GM23338 (cell line): Measurements from ENCODE around the gene RHOD. TPM values are rescaled to one million over a fixed set of nuclear protein-coding genes. Genes with fewer than 3 reads are reported as not detected.

Experiments
- ATAC-seq: fragments of 200-7000 bp; cut with Tn5 transposase; 3 replicates; pipeline ENCODE4 v1.9.1; 2020
- DNase-seq: peaks from one replicate; pipeline ENCODE4 v3.0.0-alpha.2; 2015; ENCODE audit warnings: low spot score
- H2AFZ ChIP-seq: fragments of 200-600 bp; sonication (generic); 2 replicates; pipeline ENCODE4 v1.8.0; 2016; ENCODE audit warnings: antibody characterized with exemption, mild to moderate bottlenecking, moderate library complexity
- H3F3A ChIP-seq: fragments of 200-600 bp; sonication (generic); replicated peaks from 2 replicates; pipeline ENCODE4 v1.8.0; 2017; ENCODE audit warnings: antibody characterized with exemption, mixed run types, low read depth
- H3K27ac ChIP-seq: fragments of 200-600 bp; sonication (generic); 2 replicates; pipeline ENCODE4 v1.6.1; 2016; ENCODE audit warnings: low read depth
- H3K27me3 ChIP-seq: fragments of 200-600 bp; sonication (generic); 2 replicates; pipeline ENCODE4 v1.8.0; 2016; ENCODE audit warnings: mild to moderate bottlenecking, mixed run types, moderate library complexity; ENCODE audit not compliant: insufficient read depth
- H3K36me3 ChIP-seq: fragments of 200-600 bp; sonication (generic); 2 replicates; pipeline ENCODE4 v1.8.0; 2016; ENCODE audit warnings: mild to moderate bottlenecking; ENCODE audit not compliant: insufficient read depth
- H3K4me1 ChIP-seq: fragments of 200-600 bp; sonication (generic); 2 replicates; pipeline ENCODE4 v1.8.0; 2016; ENCODE audit warnings: mild to moderate bottlenecking, moderate library complexity; ENCODE audit not compliant: insufficient read depth
- H3K4me2 ChIP-seq: fragments of 200-600 bp; sonication (generic); 2 replicates; pipeline ENCODE4 v1.7.1; 2017; ENCODE audit warnings: mixed run types
- H3K4me3 ChIP-seq: fragments of 200-600 bp; sonication (generic); 2 replicates; pipeline ENCODE4 v1.6.1; 2016; ENCODE audit warnings: mixed run types
- H3K79me2 ChIP-seq: fragments of 200-600 bp; sonication (generic); replicated peaks from 2 replicates; pipeline ENCODE4 v1.8.0; 2017; ENCODE audit warnings: mild to moderate bottlenecking; ENCODE audit not compliant: insufficient read depth
- H3K9me2 ChIP-seq: fragments of 200-600 bp; sonication (generic); 2 replicates; pipeline ENCODE4 v1.8.0; 2017; ENCODE audit not compliant: insufficient read depth
- H4K20me1 ChIP-seq: fragments of 200-600 bp; sonication (generic); replicated peaks from 2 replicates; pipeline ENCODE4 v1.8.0; 2017; ENCODE audit warnings: mild to moderate bottlenecking; ENCODE audit not compliant: insufficient read depth
- H3K27ac Mint-ChIP-seq: 2 replicates; pipeline ENCODE4 v1.8.0; 2020; ENCODE audit warnings: inconsistent platforms, mild to moderate bottlenecking, moderate library complexity, mixed read lengths
- H3K27me3 Mint-ChIP-seq: 3 replicates; pipeline ENCODE4 v1.8.0; 2022; ENCODE audit warnings: low read depth, mild to moderate bottlenecking, moderate library complexity, mixed read lengths, inconsistent platforms; ENCODE audit not compliant: insufficient read depth, poor library complexity
- H3K36me3 Mint-ChIP-seq: 3 replicates; pipeline ENCODE4 v1.8.0; 2021; ENCODE audit warnings: low read depth, mild to moderate bottlenecking, inconsistent platforms, moderate library complexity, mixed read lengths
- H3K4me1 Mint-ChIP-seq: 3 replicates; pipeline ENCODE4 v1.8.0; 2020; ENCODE audit warnings: mild to moderate bottlenecking, inconsistent platforms, mixed read lengths
- H3K4me3 Mint-ChIP-seq: 3 replicates; pipeline ENCODE4 v1.8.0; 2021; ENCODE audit warnings: moderate library complexity, mild to moderate bottlenecking, inconsistent platforms, mixed read lengths
- H3K9me3 Mint-ChIP-seq: 3 replicates; pipeline ENCODE4 v1.8.0; 2020; ENCODE audit warnings: moderate library complexity, mild to moderate bottlenecking, inconsistent platforms, mixed read lengths
- CREB1 ChIP-seq: fragments of 250-450 bp; sonication (Bioruptor Pico); IDR thresholded peaks from 2 replicates; pipeline ENCODE4 v1.5.0; 2020; ENCODE audit warnings: low read depth, mild to moderate bottlenecking, moderate library complexity
- EZH2 ChIP-seq: fragments of 200-600 bp; sonication (generic); IDR thresholded peaks from one replicate; pipeline ENCODE4 v1.8.0; 2017; ENCODE audit warnings: antibody characterized with exemption, mild to moderate bottlenecking, low read depth; ENCODE audit not compliant: unreplicated experiment
- EZH2phosphoT487 ChIP-seq: fragments of 200-600 bp; sonication (generic); IDR thresholded peaks from one replicate; pipeline ENCODE4 v1.8.1; 2018; ENCODE audit warnings: antibody characterized with exemption; ENCODE audit not compliant: unreplicated experiment
- JUNB ChIP-seq: IDR thresholded peaks from one replicate; pipeline ENCODE4 v1.6.1; 2016; ENCODE audit warnings: antibody characterized with exemption; ENCODE audit not compliant: unreplicated experiment
- NANOG ChIP-seq: IDR thresholded peaks from 2 replicates; pipeline ENCODE4 v1.6.1; 2016; ENCODE audit warnings: antibody characterized with exemption, borderline replicate concordance
- POLR2AphosphoS5 ChIP-seq: IDR thresholded peaks from 2 replicates; pipeline ENCODE4 v1.6.1; 2016; ENCODE audit warnings: antibody characterized with exemption, low read depth
- REST ChIP-seq: IDR thresholded peaks from one replicate; pipeline ENCODE4 v1.6.1; 2018; ENCODE audit warnings: antibody characterized with exemption; ENCODE audit not compliant: unreplicated experiment
- STAT1 ChIP-seq: IDR thresholded peaks from one replicate; pipeline ENCODE4 v1.6.1; 2016; ENCODE audit warnings: antibody characterized with exemption; ENCODE audit not compliant: unreplicated experiment
- ZNF114 ChIP-seq: fragments of 250-450 bp; sonication (Bioruptor Pico); IDR thresholded peaks from 2 replicates; pipeline ENCODE4 v1.5.0; 2020; ENCODE audit warnings: mild to moderate bottlenecking, moderate library complexity
- ZNF331 ChIP-seq: fragments of 250-450 bp; sonication (Bioruptor Pico); IDR thresholded peaks from 2 replicates; pipeline ENCODE4 v1.5.0; 2020; ENCODE audit warnings: low read depth, mild to moderate bottlenecking, moderate library complexity
- ZNF462 ChIP-seq: fragments of 250-450 bp; sonication (Bioruptor Pico); IDR thresholded peaks from 2 replicates; pipeline ENCODE4 v1.5.0; 2020; ENCODE audit warnings: mild to moderate bottlenecking, moderate library complexity
- polyA plus RNA-seq: library from polyadenylated mRNA; unstranded; fragments of >200 nt; fragmentation: Nextera tagmentation; extraction: Ambion mirVana; gene quantifications from 2 replicates; pipeline ENCODE4 v1.2.1, GENCODE V29; 2016
- total RNA-seq: library from RNA; depleted of rRNA; stranded (reverse); fragments of >200 nt; shearing (Covaris generic); gene quantifications from 2 replicates; pipeline ENCODE4 v1.2.3, GENCODE V29; 2014
- TF ChIP-seq, protein P1 (sequence below): IDR thresholded peaks from 2 replicates; pipeline ENCODE4 v1.6.1; 2016; ENCODE audit warnings: antibody characterized with exemption
- TF ChIP-seq, protein P2 (sequence below), 2 experiments: fragments of 200-600 bp in 1 of 2; sonication (generic) in 1 of 2; conservative IDR thresholded peaks; 2 replicates each; pipeline versions ENCODE4 v1.5.1 to v1.6.1; 2016 to 2017; ENCODE audit warnings: antibody characterized with exemption in 2 of 2, low read depth in 2 of 2, mild to moderate bottlenecking in 2 of 2, moderate library complexity in 1 of 2

The RHOD gene
- total and polyA plus RNA-seq, 2 experiments from 2014 or later, result 13.8 to 16.2 TPM

- peak overlapping the region; percentile 84 for H3K4me3 Mint-ChIP-seq
- Histone ChIP-seq H3K9me2 (no peaks in the 10 kb centered on the region), H3K4me2 (peak overlapping the region; percentile 95), H3F3A (0 out of 2 replicates have a peak, but pooled peaks cover 6% of the 10 kb centered on the region), H3K4me1 (peaks cover 24% of the 10 kb centered on the region), H4K20me1 (peaks cover 25% of the 10 kb centered on the region), H2AFZ (peak overlapping the region; percentile 83; the same call in 1 of the 2 replicates), H3K4me3 (peak overlapping the region; percentile 82), H3K27me3 (peaks cover 10% of the 10 kb centered on the region), H3K79me2 (peaks cover 52% of the 10 kb centered on the region), H3K27ac (0 out of 2 replicates have a peak overlapping the region, but pooled peaks have one; percentile 59), H3K36me3 (0 out of 2 replicates have a peak, but pooled peaks cover 4% of the 10 kb centered on the region)
- peaks cover 5% of the 10 kb centered on the region for H3K27me3 Mint-ChIP-seq
- peak overlapping the region; percentile 92 for H3K27ac Mint-ChIP-seq
- peaks cover 25% of the 10 kb centered on the region for H3K4me1 Mint-ChIP-seq
- peak; percentile 2; the same call in 2 of the 3 replicates for ATAC-seq
- peaks cover 20% of the 10 kb centered on the region for H3K36me3 Mint-ChIP-seq
- TF ChIP-seq REST (no peak), ZNF462 (CRISPR knock-in tag) (no peak), JUNB (no peak), NANOG (no peak), ZNF331 (no peak), EZH2 (no peak), STAT1 (no peak), CREB1 (CRISPR knock-in tag) (no peak), ZNF114 (no peak), POLR2AphosphoS5 (no peak), EZH2phosphoT487 (no peak)
- TF ChIP-seq, protein P1, sequence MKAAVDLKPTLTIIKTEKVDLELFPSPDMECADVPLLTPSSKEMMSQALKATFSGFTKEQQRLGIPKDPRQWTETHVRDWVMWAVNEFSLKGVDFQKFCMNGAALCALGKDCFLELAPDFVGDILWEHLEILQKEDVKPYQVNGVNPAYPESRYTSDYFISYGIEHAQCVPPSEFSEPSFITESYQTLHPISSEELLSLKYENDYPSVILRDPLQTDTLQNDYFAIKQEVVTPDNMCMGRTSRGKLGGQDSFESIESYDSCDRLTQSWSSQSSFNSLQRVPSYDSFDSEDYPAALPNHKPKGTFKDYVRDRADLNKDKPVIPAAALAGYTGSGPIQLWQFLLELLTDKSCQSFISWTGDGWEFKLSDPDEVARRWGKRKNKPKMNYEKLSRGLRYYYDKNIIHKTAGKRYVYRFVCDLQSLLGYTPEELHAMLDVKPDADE, result no peak
- TF ChIP-seq, protein P2, sequence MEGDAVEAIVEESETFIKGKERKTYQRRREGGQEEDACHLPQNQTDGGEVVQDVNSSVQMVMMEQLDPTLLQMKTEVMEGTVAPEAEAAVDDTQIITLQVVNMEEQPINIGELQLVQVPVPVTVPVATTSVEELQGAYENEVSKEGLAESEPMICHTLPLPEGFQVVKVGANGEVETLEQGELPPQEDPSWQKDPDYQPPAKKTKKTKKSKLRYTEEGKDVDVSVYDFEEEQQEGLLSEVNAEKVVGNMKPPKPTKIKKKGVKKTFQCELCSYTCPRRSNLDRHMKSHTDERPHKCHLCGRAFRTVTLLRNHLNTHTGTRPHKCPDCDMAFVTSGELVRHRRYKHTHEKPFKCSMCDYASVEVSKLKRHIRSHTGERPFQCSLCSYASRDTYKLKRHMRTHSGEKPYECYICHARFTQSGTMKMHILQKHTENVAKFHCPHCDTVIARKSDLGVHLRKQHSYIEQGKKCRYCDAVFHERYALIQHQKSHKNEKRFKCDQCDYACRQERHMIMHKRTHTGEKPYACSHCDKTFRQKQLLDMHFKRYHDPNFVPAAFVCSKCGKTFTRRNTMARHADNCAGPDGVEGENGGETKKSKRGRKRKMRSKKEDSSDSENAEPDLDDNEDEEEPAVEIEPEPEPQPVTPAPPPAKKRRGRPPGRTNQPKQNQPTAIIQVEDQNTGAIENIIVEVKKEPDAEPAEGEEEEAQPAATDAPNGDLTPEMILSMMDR (conservative IDR thresholded peaks at IDR 0.05; ENCODE audit: low read depth in 2 of 2), result no peak
- DNase-seq, result peak; percentile 44
- H3K9me3 Mint-ChIP-seq, result 0 out of 3 replicates have a peak, but pooled peaks cover 2% of the 10 kb centered on the region
These were observed 63.1 kb downstream of the RHOD start for GRCh38 chr11:67119585-67120391.
